HG03571 (cell line): ENCODE data around the gene FYN.

Source experiments
- ATAC-seq: cut with Tn5 transposase; IDR thresholded peaks from one replicate; pipeline ENCODE4 v1.9.1; 2021; ENCODE audit not compliant: unreplicated experiment

Gene FYN

GRCh38 chr6:111736005-111736608, 137.1 kb downstream of the FYN start:
- ATAC-seq = no peak

GRCh38 chr6:111734068-111735061, 138.9 kb downstream of the FYN start:
- no peak for ATAC-seq

- no peak for ATAC-seq
These were observed 140.9 kb downstream of the FYN start for GRCh38 chr6:111732390-111732789.

- ATAC-seq = no peak
These were observed 141.6 kb downstream of the FYN start for GRCh38 chr6:111731456-111732195.

GRCh38 chr6:111730864-111731263, 142.4 kb downstream of the FYN start:
- no peak for ATAC-seq

GRCh38 chr6:111727802-111728201, 145.4 kb downstream of the FYN start:
- ATAC-seq = no peak

GRCh38 chr6:111727041-111727440, 146.2 kb downstream of the FYN start:
- no peak for ATAC-seq

- no peak for ATAC-seq
These were observed 147.7 kb downstream of the FYN start for GRCh38 chr6:111725446-111726112.

- peak; percentile 95 for ATAC-seq
These were observed 148.7 kb downstream of the FYN start for GRCh38 chr6:111724505-111724904.

GRCh38 chr6:111724039-111724438, 149.2 kb downstream of the FYN start:
- peak; percentile 25 for ATAC-seq

GRCh38 chr6:111723412-111723970, 149.8 kb downstream of the FYN start:
- no peak for ATAC-seq

- no peak for ATAC-seq
These were observed 151.0 kb downstream of the FYN start for GRCh38 chr6:111722179-111722731.

GRCh38 chr6:111721753-111722154, 151.5 kb downstream of the FYN start:
- ATAC-seq = no peak

GRCh38 chr6:111720931-111721496, 152.2 kb downstream of the FYN start:
- ATAC-seq = no peak

- no peak for ATAC-seq
These were observed 154.3 kb downstream of the FYN start for GRCh38 chr6:111718990-111719389.

GRCh38 chr6:111718326-111718725, 154.9 kb downstream of the FYN start:
- no peak for ATAC-seq

- no peak for ATAC-seq
These were observed 155.6 kb downstream of the FYN start for GRCh38 chr6:111717621-111718020.

GRCh38 chr6:111716325-111716724, 156.9 kb downstream of the FYN start:
- ATAC-seq = no peak

GRCh38 chr6:111715321-111715720, 157.9 kb downstream of the FYN start:
- ATAC-seq = no peak
